HEK293T (cell line): ENCODE data around the gene MPND.

Source experiments
- BHLHE40 ChIP-seq: fragments of 450-650 bp; IDR thresholded peaks from 2 replicates; pipeline ENCODE4 v1.6.1; 2016; ENCODE audit warnings: mild to moderate bottlenecking, moderate library complexity, borderline replicate concordance
- ELF4 ChIP-seq: fragments of 450-650 bp; IDR thresholded peaks from 2 replicates; pipeline ENCODE4 v1.6.1; 2017; ENCODE audit warnings: antibody characterized with exemption
- FOXA1 ChIP-seq: fragments of 450-650 bp; IDR thresholded peaks from 2 replicates; pipeline ENCODE4 v1.6.1; 2016; ENCODE audit warnings: mild to moderate bottlenecking
- FOXM1 ChIP-seq: fragments of 450-650 bp; IDR thresholded peaks from 2 replicates; pipeline ENCODE4 v1.6.1; 2017; ENCODE audit warnings: mild to moderate bottlenecking, borderline replicate concordance
- HDGF ChIP-seq: fragments of 450-650 bp; IDR thresholded peaks from 2 replicates; pipeline ENCODE4 v1.6.1; 2017; ENCODE audit warnings: antibody characterized with exemption, borderline replicate concordance
- L3MBTL2 ChIP-seq: fragments of 450-650 bp; conservative IDR thresholded peaks from 2 replicates; pipeline ENCODE4 v1.6.1; 2016; ENCODE audit warnings: mild to moderate bottlenecking
- PKNOX1 ChIP-seq: fragments of 450-650 bp; IDR thresholded peaks from 2 replicates; pipeline ENCODE4 v1.6.1; 2016
- SUZ12 ChIP-seq: fragments of 450-650 bp; IDR thresholded peaks from 2 replicates; pipeline ENCODE4 v1.6.1; 2016; ENCODE audit warnings: mild to moderate bottlenecking
- TARDBP ChIP-seq: fragments of 450-650 bp; IDR thresholded peaks from 2 replicates; pipeline ENCODE4 v1.6.1; 2016
- ZNF384 ChIP-seq: fragments of 450-650 bp; IDR thresholded peaks from 2 replicates; pipeline ENCODE4 v1.6.1; 2016

GRCh38 chr19:4338441-4339355, 4.7 kb upstream of the MPND start, which contains the start of gene STAP2:
- TF ChIP-seq TARDBP (no peak), PKNOX1 (no peak), L3MBTL2 (no peak), HDGF (no peak), FOXM1 (no peak), BHLHE40 (no peak), SUZ12 (no peak), FOXA1 (no peak), ZNF384 (no peak), ELF4 (no peak)
